IPS-18a (cell line): ENCODE data around the gene KCNC2.

ENCODE experiments used
- H3K27ac ChIP-seq: one replicate; pipeline ENCODE4 v1.5.1; 2013; ENCODE audit warnings: low read length
- H3K27me3 ChIP-seq: one replicate; pipeline ENCODE4 v1.6.1; 2013; ENCODE audit warnings: mild to moderate bottlenecking, low read length; ENCODE audit not compliant: control insufficient read depth, insufficient read depth
- H3K36me3 ChIP-seq: one replicate; pipeline ENCODE4 v1.6.1; 2013; ENCODE audit warnings: low read depth, low read length; ENCODE audit not compliant: control insufficient read depth
- H3K4me1 ChIP-seq: one replicate; pipeline ENCODE4 v1.6.1; 2013; ENCODE audit warnings: low read depth, low read length; ENCODE audit not compliant: control insufficient read depth
- H3K4me3 ChIP-seq: one replicate; pipeline ENCODE4 v1.5.1; 2013; ENCODE audit warnings: low read length
- H3K9ac ChIP-seq: one replicate; pipeline ENCODE4 v1.6.1; 2013; ENCODE audit warnings: mild to moderate bottlenecking, low read length, moderate library complexity
- H3K9me3 ChIP-seq: one replicate; pipeline ENCODE4 v1.6.1; 2013; ENCODE audit warnings: low read depth, low read length; ENCODE audit not compliant: control insufficient read depth

KCNC2 gene

GRCh38 chr12:75209812-75210138, at the start of gene KCNC2:
Gene KCNC2 (minus strand): TSS chr12:75209839.
- no peaks in the 10 kb centered on the region for H3K4me1 ChIP-seq
- no peak within 1 kb of the TSS for H3K27ac ChIP-seq
- H3K27me3 ChIP-seq, result peaks cover 55% of the 10 kb centered on the region
- H3K9ac ChIP-seq, result no peak within 1 kb of the TSS
- no peaks in the 10 kb centered on the region for H3K9me3 ChIP-seq
- H3K36me3 ChIP-seq, result no peaks in the 10 kb centered on the region
- H3K4me3 ChIP-seq, result peak within 1 kb of the TSS; percentile 64

- no peak overlapping the region for H3K4me3 ChIP-seq
These were observed 49.5 kb upstream of the KCNC2 start for GRCh38 chr12:75259143-75259542.

GRCh38 chr12:75257510-75257909, 47.9 kb upstream of the KCNC2 start:
- Histone ChIP-seq H3K4me3 (no peak overlapping the region), H3K9ac (no peak overlapping the region), H3K4me1 (peaks cover 9% of the 10 kb centered on the region), H3K9me3 (no peaks in the 10 kb centered on the region), H3K27me3 (no peaks in the 10 kb centered on the region), H3K36me3 (no peaks in the 10 kb centered on the region), H3K27ac (no peak overlapping the region)

More at GRCh38 chr12:75259143-75259542, 49.5 kb upstream of the KCNC2 start:
- Histone ChIP-seq H3K9me3 (no peaks in the 10 kb centered on the region), H3K36me3 (no peaks in the 10 kb centered on the region), H3K9ac (no peak overlapping the region), H3K27me3 (no peaks in the 10 kb centered on the region), H3K27ac (no peak overlapping the region), H3K4me1 (peaks cover 9% of the 10 kb centered on the region)

GRCh38 chr12:75245108-75245507, 35.5 kb upstream of the KCNC2 start:
- Histone ChIP-seq H3K27ac (no peak overlapping the region), H3K9ac (no peak overlapping the region), H3K4me1 (no peaks in the 10 kb centered on the region), H3K27me3 (no peaks in the 10 kb centered on the region), H3K9me3 (no peaks in the 10 kb centered on the region), H3K4me3 (no peak overlapping the region), H3K36me3 (no peaks in the 10 kb centered on the region)

- Histone ChIP-seq H3K4me1 (no peaks in the 10 kb centered on the region), H3K4me3 (no peak overlapping the region), H3K9ac (no peak overlapping the region)
These were observed 30.3 kb upstream of the KCNC2 start for GRCh38 chr12:75239987-75240386.

GRCh38 chr12:75236206-75236605, 26.6 kb upstream of the KCNC2 start:
- no peaks in the 10 kb centered on the region for H3K36me3 ChIP-seq
- no peaks in the 10 kb centered on the region for H3K4me1 ChIP-seq
- H3K27ac ChIP-seq, result no peak overlapping the region
- H3K9ac ChIP-seq, result no peak overlapping the region
- H3K4me3 ChIP-seq, result no peak overlapping the region
- H3K9me3 ChIP-seq, result no peaks in the 10 kb centered on the region
- H3K27me3 ChIP-seq, result no peaks in the 10 kb centered on the region

More at GRCh38 chr12:75239987-75240386, 30.3 kb upstream of the KCNC2 start:
- H3K27me3 ChIP-seq, result no peaks in the 10 kb centered on the region
- H3K9me3 ChIP-seq, result no peaks in the 10 kb centered on the region
- no peaks in the 10 kb centered on the region for H3K36me3 ChIP-seq
- H3K27ac ChIP-seq, result no peak overlapping the region

GRCh38 chr12:75227132-75227531, 17.5 kb upstream of the KCNC2 start:
- no peaks in the 10 kb centered on the region for H3K4me1 ChIP-seq
- H3K9me3 ChIP-seq, result no peaks in the 10 kb centered on the region
- H3K36me3 ChIP-seq, result no peaks in the 10 kb centered on the region
- H3K27ac ChIP-seq, result no peak overlapping the region
- H3K9ac ChIP-seq, result no peak overlapping the region
- no peak overlapping the region for H3K4me3 ChIP-seq
- no peaks in the 10 kb centered on the region for H3K27me3 ChIP-seq

- no peaks in the 10 kb centered on the region for H3K36me3 ChIP-seq
- no peaks in the 10 kb centered on the region for H3K9me3 ChIP-seq
- peaks cover 37% of the 10 kb centered on the region for H3K27me3 ChIP-seq
These were observed 2.4 kb upstream of the KCNC2 start for GRCh38 chr12:75212072-75212471.

GRCh38 chr12:75208856-75209811, 505 bp downstream of the KCNC2 start:
- no peak overlapping the region for H3K9ac ChIP-seq
- no peak overlapping the region for H3K27ac ChIP-seq
- H3K36me3 ChIP-seq, result no peaks in the 10 kb centered on the region
- H3K4me3 ChIP-seq, result peak overlapping the region; percentile 64
- no peaks in the 10 kb centered on the region for H3K9me3 ChIP-seq
- no peaks in the 10 kb centered on the region for H3K4me1 ChIP-seq
- peaks cover 55% of the 10 kb centered on the region for H3K27me3 ChIP-seq

More at GRCh38 chr12:75212072-75212471, 2.4 kb upstream of the KCNC2 start:
- H3K4me3 ChIP-seq, result no peak overlapping the region
- no peaks in the 10 kb centered on the region for H3K4me1 ChIP-seq
- H3K9ac ChIP-seq, result no peak overlapping the region
- no peak overlapping the region for H3K27ac ChIP-seq

GRCh38 chr12:75207338-75208083, 2.1 kb downstream of the KCNC2 start:
- H3K27me3 ChIP-seq, result peaks cover 55% of the 10 kb centered on the region
- no peak overlapping the region for H3K27ac ChIP-seq
- H3K4me3 ChIP-seq, result peak overlapping the region; percentile 64
- H3K9me3 ChIP-seq, result no peaks in the 10 kb centered on the region
- no peaks in the 10 kb centered on the region for H3K4me1 ChIP-seq
- no peak overlapping the region for H3K9ac ChIP-seq
- no peaks in the 10 kb centered on the region for H3K36me3 ChIP-seq

- Histone ChIP-seq H3K4me1 (no peaks in the 10 kb centered on the region), H3K9me3 (no peaks in the 10 kb centered on the region), H3K27ac (no peak overlapping the region), H3K36me3 (no peaks in the 10 kb centered on the region), H3K27me3 (peaks cover 53% of the 10 kb centered on the region), H3K4me3 (no peak overlapping the region), H3K9ac (no peak overlapping the region)
These were observed 4.1 kb downstream of the KCNC2 start for GRCh38 chr12:75205558-75205957.
